Thyroid gland (tissue), 4 donors: ENCODE results near the gene SLC38A3.

Experiments
- POLR2A ChIP-seq, 2 donors: fragments of 450-650 bp; IDR thresholded peaks; one replicate each; pipeline ENCODE4 v1.6.1; 2017; ENCODE audit warnings: antibody characterized with exemption in 2 of 2, mild to moderate bottlenecking in 2 of 2, moderate library complexity in 1 of 2
- TF ChIP-seq, protein P1 (sequence below), 6 experiments: fragments of 200-600 bp in 3 of 6; fragments of 450-650 bp in 3 of 6; sonication (generic) in 3 of 6; IDR thresholded peaks; one replicate each; pipeline ENCODE4 v1.5.1; 2016 to 2019; ENCODE audit warnings: antibody characterized with exemption in 6 of 6, mild to moderate bottlenecking in 2 of 6, inconsistent platforms in 1 of 6, moderate library complexity in 1 of 6

DNA sequence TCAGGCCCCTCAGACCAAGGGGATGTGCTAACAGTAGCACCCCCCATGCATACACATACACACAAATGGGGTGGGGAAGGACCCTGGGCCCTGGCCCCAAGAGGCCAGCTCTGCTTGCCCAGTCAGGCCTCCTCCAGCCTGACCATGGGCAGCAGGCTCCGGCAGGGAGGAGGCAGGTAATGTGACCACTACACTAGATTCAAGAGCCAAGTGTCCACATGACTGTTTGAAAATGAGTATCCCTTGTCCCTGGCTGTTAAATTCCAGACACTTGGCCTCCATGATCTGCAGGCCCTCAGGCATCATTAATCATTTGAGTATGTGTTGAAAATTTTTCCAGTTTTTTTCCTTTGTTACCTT lies 17.1 kb downstream of the SLC38A3 start:
- TF ChIP-seq, protein P1, sequence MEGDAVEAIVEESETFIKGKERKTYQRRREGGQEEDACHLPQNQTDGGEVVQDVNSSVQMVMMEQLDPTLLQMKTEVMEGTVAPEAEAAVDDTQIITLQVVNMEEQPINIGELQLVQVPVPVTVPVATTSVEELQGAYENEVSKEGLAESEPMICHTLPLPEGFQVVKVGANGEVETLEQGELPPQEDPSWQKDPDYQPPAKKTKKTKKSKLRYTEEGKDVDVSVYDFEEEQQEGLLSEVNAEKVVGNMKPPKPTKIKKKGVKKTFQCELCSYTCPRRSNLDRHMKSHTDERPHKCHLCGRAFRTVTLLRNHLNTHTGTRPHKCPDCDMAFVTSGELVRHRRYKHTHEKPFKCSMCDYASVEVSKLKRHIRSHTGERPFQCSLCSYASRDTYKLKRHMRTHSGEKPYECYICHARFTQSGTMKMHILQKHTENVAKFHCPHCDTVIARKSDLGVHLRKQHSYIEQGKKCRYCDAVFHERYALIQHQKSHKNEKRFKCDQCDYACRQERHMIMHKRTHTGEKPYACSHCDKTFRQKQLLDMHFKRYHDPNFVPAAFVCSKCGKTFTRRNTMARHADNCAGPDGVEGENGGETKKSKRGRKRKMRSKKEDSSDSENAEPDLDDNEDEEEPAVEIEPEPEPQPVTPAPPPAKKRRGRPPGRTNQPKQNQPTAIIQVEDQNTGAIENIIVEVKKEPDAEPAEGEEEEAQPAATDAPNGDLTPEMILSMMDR (IDR thresholded peaks at IDR 0.05): no peak
- TF ChIP-seq POLR2A (IDR thresholded peaks at IDR 0.05): no peak
